Measurements from ENCODE around the gene EGFL7. TPM values are rescaled to one million over a fixed set of nuclear protein-coding genes. Genes with fewer than 3 reads are reported as not detected.

EGFL7 gene
- polyA plus RNA-seq, 4 donors: 29.0 to 79.5 (median 44.5) TPM

GRCh38 chr9:136713550-136713949 is 50.8 kb downstream of the EGFL7 start:
- no peak for DNase-seq (ENCODE audit: low read depth in 4 of 4, low spot score in 3 of 4)

- DNase-seq (ENCODE audit: low read depth in 4 of 4, low spot score in 3 of 4): no peak
Observed at GRCh38 chr9:136714096-136714892, 51.6 kb downstream of the EGFL7 start.

GRCh38 chr9:136714893-136715274 is 52.2 kb downstream of the EGFL7 start:
- DNase-seq (ENCODE audit: low read depth in 4 of 4, low spot score in 3 of 4): no peak

GRCh38 chr9:136717399-136717798 is 54.7 kb downstream of the EGFL7 start:
- no peak for DNase-seq (ENCODE audit: low read depth in 4 of 4, low spot score in 3 of 4)

GRCh38 chr9:136718345-136719194 is 55.9 kb downstream of the EGFL7 start:
- DNase-seq (ENCODE audit: low read depth in 4 of 4, low spot score in 3 of 4): no peak

GRCh38 chr9:136719195-136719880 is 56.6 kb downstream of the EGFL7 start:
- DNase-seq (ENCODE audit: low read depth in 4 of 4, low spot score in 3 of 4): no peak

- DNase-seq (ENCODE audit: low read depth in 4 of 4, low spot score in 3 of 4): no peak
Observed at GRCh38 chr9:136720251-136720897, 57.7 kb downstream of the EGFL7 start.

- no peak for DNase-seq (ENCODE audit: low read depth in 4 of 4, low spot score in 3 of 4)
Observed at GRCh38 chr9:136720898-136721338, 58.2 kb downstream of the EGFL7 start.

GRCh38 chr9:136721339-136722092 is 58.8 kb downstream of the EGFL7 start:
- no peak for DNase-seq (ENCODE audit: low read depth in 4 of 4, low spot score in 3 of 4)

Other genes with a start within 250 kb of the EGFL7 start
- gene INPP5E, start 223.1 kb upstream of the EGFL7 start, polyA plus RNA-seq (ENCODE audit: insufficient read length in 4 of 4): 10 to 100 TPM; 10.2 to 18.8 (median 13.1) TPM
- 10 to 100 TPM; 50.7 to 72.4 (median 60.7) TPM for gene SEC16A, start 179.9 kb upstream of the EGFL7 start, polyA plus RNA-seq (ENCODE audit: insufficient read length in 4 of 4)
- 10 to 100 TPM; 15.8 to 39.3 (median 25.7) TPM for gene NOTCH1, start 116.9 kb upstream of the EGFL7 start, polyA plus RNA-seq (ENCODE audit: insufficient read length in 4 of 4)
- 10 to 100 TPM; 15.3 to 53.8 (median 36.4) TPM for gene AGPAT2, start 24.5 kb downstream of the EGFL7 start, polyA plus RNA-seq (ENCODE audit: insufficient read length in 4 of 4)
- 10 to 100 TPM; 23.3 to 40.4 (median 27.4) TPM for gene DIPK1B, start 49.7 kb downstream of the EGFL7 start, polyA plus RNA-seq (ENCODE audit: insufficient read length in 4 of 4)
- 1 to 10 TPM in 2 of 4 donors, under 1 TPM in 2; 0.18 to 2.1 (median 0.90) TPM for gene LCN10, start 80.0 kb downstream of the EGFL7 start, polyA plus RNA-seq (ENCODE audit: insufficient read length in 4 of 4)
- not detected for gene LCN6, start 85.6 kb downstream of the EGFL7 start, polyA plus RNA-seq (ENCODE audit: insufficient read length in 4 of 4)
- gene LCN8, start 95.3 kb downstream of the EGFL7 start, polyA plus RNA-seq (ENCODE audit: insufficient read length in 4 of 4): under 1 TPM; 0.10 to 0.50 (median 0.20) TPM
- gene LCN15, start 101.6 kb downstream of the EGFL7 start, polyA plus RNA-seq (ENCODE audit: insufficient read length in 4 of 4): under 1 TPM in 3 of 4 donors, not detected in 1; 0.06 to 0.14 (median 0.07) TPM
- gene TMEM141, start 128.4 kb downstream of the EGFL7 start, polyA plus RNA-seq (ENCODE audit: insufficient read length in 4 of 4): 10 to 100 TPM; 35.6 to 86.2 (median 64.2) TPM
- 1 to 10 TPM; 2.5 to 6.5 (median 4.9) TPM for gene CCDC183, start 133.4 kb downstream of the EGFL7 start, polyA plus RNA-seq (ENCODE audit: insufficient read length in 4 of 4)
- 10 to 100 TPM; 39.9 to 78.9 (median 60.1) TPM for gene RABL6, start 145.0 kb downstream of the EGFL7 start, polyA plus RNA-seq (ENCODE audit: insufficient read length in 4 of 4)
- 1 to 10 TPM in 2 of 4 donors, under 1 TPM in 2; 0.46 to 1.7 (median 0.97) TPM for gene AJM1, start 179.6 kb downstream of the EGFL7 start, polyA plus RNA-seq (ENCODE audit: insufficient read length in 4 of 4)
- gene PHPT1, start 186.5 kb downstream of the EGFL7 start, polyA plus RNA-seq (ENCODE audit: insufficient read length in 4 of 4): 100 to 1,000 TPM in 1 of 4 donors, 10 to 100 TPM in 3; 71.8 to 120 (median 83.5) TPM
- 10 to 100 TPM in 1 of 4 donors, 1 to 10 TPM in 3; 4.7 to 11.6 (median 6.3) TPM for gene MAMDC4, start 189.4 kb downstream of the EGFL7 start, polyA plus RNA-seq (ENCODE audit: insufficient read length in 4 of 4)
- gene EDF1, start 203.4 kb downstream of the EGFL7 start, polyA plus RNA-seq (ENCODE audit: insufficient read length in 4 of 4): 100 to 1,000 TPM; 266 to 396 (median 335) TPM
- 10 to 100 TPM in 3 of 4 donors, 1 to 10 TPM in 1; 6.4 to 16.3 (median 13.3) TPM for gene TRAF2, start 223.6 kb downstream of the EGFL7 start, polyA plus RNA-seq (ENCODE audit: insufficient read length in 4 of 4)